Measurements from ENCODE around the gene FBN1.

Gene FBN1

DNA sequence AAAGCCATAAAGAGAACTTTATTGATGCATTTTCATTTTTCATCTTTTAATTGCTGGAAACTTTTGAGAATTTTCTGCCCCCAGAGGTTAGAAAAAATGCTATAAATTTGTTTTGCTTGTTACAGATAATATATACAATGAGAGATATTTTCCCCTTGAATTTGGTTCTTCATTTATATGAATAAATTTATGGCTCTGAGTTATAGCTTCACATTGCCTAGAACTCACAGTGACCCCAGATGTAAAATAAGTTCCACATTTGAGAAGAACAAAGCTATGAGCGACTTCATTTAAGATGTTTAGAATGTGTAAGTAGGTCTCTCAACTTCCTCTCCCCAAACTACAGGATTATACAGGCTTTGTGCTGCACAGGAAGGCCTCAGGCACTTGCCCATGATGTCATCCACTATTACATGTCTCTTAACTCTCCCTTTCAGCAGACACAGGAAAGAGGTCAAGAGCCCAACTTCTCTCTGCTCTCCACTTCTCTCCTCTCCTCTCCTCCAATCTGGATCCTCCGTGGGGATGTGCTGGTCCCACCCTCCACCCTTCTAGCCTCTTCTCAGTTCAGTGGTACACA is 221.5 kb downstream of the FBN1 start:
- H3K9me3 ChIP-seq (ENCODE audit: severe bottlenecking) = no peaks in the 10 kb centered on the region
- H3K27ac ChIP-seq = no peak overlapping the region
- no peaks in the 10 kb centered on the region for H3K36me3 ChIP-seq
- TF ChIP-seq, protein P1, sequence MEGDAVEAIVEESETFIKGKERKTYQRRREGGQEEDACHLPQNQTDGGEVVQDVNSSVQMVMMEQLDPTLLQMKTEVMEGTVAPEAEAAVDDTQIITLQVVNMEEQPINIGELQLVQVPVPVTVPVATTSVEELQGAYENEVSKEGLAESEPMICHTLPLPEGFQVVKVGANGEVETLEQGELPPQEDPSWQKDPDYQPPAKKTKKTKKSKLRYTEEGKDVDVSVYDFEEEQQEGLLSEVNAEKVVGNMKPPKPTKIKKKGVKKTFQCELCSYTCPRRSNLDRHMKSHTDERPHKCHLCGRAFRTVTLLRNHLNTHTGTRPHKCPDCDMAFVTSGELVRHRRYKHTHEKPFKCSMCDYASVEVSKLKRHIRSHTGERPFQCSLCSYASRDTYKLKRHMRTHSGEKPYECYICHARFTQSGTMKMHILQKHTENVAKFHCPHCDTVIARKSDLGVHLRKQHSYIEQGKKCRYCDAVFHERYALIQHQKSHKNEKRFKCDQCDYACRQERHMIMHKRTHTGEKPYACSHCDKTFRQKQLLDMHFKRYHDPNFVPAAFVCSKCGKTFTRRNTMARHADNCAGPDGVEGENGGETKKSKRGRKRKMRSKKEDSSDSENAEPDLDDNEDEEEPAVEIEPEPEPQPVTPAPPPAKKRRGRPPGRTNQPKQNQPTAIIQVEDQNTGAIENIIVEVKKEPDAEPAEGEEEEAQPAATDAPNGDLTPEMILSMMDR (IDR thresholded peaks at IDR 0.05; ENCODE audit: low read depth, low read length) = no peak
- H3K27me3 ChIP-seq (ENCODE audit: insufficient read depth, low read depth, severe bottlenecking) = no peaks in the 10 kb centered on the region
- no peak overlapping the region for H3K4me3 ChIP-seq (ENCODE audit: low read depth, low read length)
- no peak for DNase-seq

DNA sequence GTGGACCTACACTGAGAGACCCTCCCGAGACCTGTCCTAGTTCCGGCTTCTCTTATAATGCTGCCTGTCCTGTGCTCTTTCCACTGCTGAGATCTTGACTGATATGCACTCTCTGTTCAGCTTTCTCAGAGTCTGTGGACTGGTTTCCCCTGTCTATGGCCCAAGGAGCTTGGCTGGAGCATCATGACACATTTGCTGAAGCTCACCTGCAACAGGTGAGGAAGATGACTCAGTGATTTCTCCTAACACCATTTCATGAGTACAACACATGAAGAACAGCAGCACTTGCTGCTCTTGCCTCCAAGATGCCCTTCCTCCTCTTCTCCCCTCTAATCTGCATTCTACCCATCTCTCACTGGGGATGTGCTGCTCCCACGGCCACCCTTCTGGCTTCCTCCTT is 222.2 kb downstream of the FBN1 start:
- no peak overlapping the region for H3K4me3 ChIP-seq (ENCODE audit: low read depth, low read length)
- DNase-seq = no peak
- no peaks in the 10 kb centered on the region for H3K36me3 ChIP-seq
- TF ChIP-seq, protein P1 (IDR thresholded peaks at IDR 0.05; ENCODE audit: low read depth, low read length) = no peak
- no peak overlapping the region for H3K27ac ChIP-seq
- no peaks in the 10 kb centered on the region for H3K27me3 ChIP-seq (ENCODE audit: insufficient read depth, low read depth, severe bottlenecking)
- H3K9me3 ChIP-seq (ENCODE audit: severe bottlenecking) = no peaks in the 10 kb centered on the region

DNA sequence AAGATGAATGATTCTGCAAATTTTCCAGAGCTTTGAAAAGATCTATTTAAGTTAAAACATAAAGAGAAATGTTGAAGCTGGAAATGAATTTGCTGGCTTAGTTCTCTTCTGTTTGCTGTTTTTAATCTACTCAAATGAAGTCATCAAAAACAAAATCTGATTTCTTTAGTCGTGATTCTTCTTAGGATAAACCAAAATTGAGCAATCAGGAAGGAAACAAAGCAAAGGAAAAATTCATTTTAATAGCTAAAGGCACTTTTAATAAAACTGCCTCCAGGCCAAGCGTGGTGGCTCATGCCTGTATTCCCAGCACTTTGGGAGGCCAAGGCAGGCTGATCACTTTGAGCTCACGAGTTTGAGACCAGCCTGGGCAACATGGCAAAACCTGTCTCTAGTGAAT is 223.1 kb downstream of the FBN1 start:
- H3K36me3 ChIP-seq = no peaks in the 10 kb centered on the region
- no peak overlapping the region for H3K27ac ChIP-seq
- TF ChIP-seq, protein P1 (IDR thresholded peaks at IDR 0.05; ENCODE audit: low read depth, low read length) = no peak
- no peak for DNase-seq
- no peak overlapping the region for H3K4me3 ChIP-seq (ENCODE audit: low read depth, low read length)
- no peaks in the 10 kb centered on the region for H3K27me3 ChIP-seq (ENCODE audit: insufficient read depth, low read depth, severe bottlenecking)
- H3K9me3 ChIP-seq (ENCODE audit: severe bottlenecking) = no peaks in the 10 kb centered on the region

DNA sequence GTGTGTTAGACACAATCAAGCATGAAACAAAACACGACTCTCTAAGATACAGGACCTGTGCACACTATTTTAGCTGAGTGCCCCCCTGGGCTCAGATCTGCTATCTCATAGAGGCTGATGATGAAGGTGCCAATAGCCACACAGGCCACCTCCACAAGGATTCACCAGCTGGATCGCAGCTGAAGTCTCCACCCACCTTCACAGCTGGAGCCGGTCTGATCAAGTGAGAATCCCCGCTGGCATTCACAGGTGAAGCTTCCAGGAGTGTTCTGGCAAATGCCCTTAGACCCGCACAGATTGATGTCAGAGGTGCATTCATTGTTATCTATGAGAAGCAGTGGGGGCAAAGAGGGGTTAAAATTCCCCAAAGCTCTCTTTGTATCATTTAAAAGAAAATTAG is 224.1 kb downstream of the FBN1 start:
- Histone ChIP-seq H3K36me3 (no peaks in the 10 kb centered on the region), H3K4me3 (ENCODE audit: low read depth, low read length) (no peak overlapping the region), H3K9me3 (ENCODE audit: severe bottlenecking) (no peaks in the 10 kb centered on the region), H3K27ac (no peak overlapping the region), H3K27me3 (ENCODE audit: insufficient read depth, low read depth, severe bottlenecking) (no peaks in the 10 kb centered on the region)
- TF ChIP-seq, protein P1 (IDR thresholded peaks at IDR 0.05; ENCODE audit: low read depth, low read length) = no peak
- no peak for DNase-seq

DNA sequence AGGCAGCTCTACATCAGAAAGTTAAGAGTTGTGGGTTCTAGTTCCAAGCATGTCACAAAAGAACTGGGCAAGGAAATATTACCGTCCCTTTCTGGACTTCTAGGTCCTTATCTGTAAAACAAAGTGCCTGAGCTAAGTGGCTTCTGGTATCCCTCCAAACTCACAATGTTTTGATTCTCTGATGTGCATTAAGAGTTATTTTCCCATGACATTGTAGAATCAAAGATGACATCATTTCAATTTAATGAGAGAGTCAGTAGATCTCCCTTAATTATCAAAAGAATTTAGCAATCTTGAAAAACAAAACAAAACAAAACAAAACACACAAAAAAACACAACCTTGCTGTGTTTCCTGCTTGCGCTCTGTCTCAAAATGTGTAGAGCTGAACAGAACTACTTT is 225.6 kb downstream of the FBN1 start:
- Histone ChIP-seq H3K36me3 (no peaks in the 10 kb centered on the region), H3K27ac (no peak overlapping the region), H3K9me3 (ENCODE audit: severe bottlenecking) (no peaks in the 10 kb centered on the region), H3K27me3 (ENCODE audit: insufficient read depth, low read depth, severe bottlenecking) (no peaks in the 10 kb centered on the region), H3K4me3 (ENCODE audit: low read depth, low read length) (no peak overlapping the region)
- TF ChIP-seq, protein P1 (IDR thresholded peaks at IDR 0.05; ENCODE audit: low read depth, low read length) = no peak
- no peak for DNase-seq

DNA sequence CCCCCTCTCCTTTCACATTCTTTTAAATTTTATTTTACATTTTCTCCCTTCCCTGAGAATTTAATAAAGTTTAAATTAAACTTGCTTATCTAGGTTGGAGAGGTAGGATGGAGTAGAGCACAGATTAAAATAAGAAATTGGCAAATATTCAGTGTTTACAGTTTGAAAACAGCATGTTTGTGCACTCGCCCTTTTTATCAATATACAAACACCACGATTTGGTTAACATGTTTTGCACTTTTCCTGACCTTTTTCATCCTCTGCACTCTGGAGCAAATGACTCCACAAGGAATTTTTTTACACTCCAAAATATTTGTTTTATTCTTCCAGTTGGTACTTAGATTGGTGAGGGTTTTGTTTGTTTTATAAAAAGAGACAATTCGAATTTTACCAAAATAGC is 227.2 kb downstream of the FBN1 start:
- TF ChIP-seq, protein P1 (IDR thresholded peaks at IDR 0.05; ENCODE audit: low read depth, low read length) = no peak
- no peak overlapping the region for H3K4me3 ChIP-seq (ENCODE audit: low read depth, low read length)
- H3K9me3 ChIP-seq (ENCODE audit: severe bottlenecking) = no peaks in the 10 kb centered on the region
- no peaks in the 10 kb centered on the region for H3K27me3 ChIP-seq (ENCODE audit: insufficient read depth, low read depth, severe bottlenecking)
- H3K27ac ChIP-seq = no peak overlapping the region
- DNase-seq = no peak
- no peaks in the 10 kb centered on the region for H3K36me3 ChIP-seq
